Prostate gland (tissue), 2 donors: ENCODE measurements around the gene ZNF57.

Experiments
- CTCF ChIP-seq, 4 experiments: fragments of 200-600 bp in 2 of 4; fragments of 450-650 bp in 2 of 4; sonication (generic) in 2 of 4; IDR thresholded peaks; 1 replicate in 3 of 4; 2 replicates in 1 of 4; pipeline ENCODE4 v1.5.1; 2016 to 2019; ENCODE audit warnings: antibody characterized with exemption in 4 of 4, mild to moderate bottlenecking in 2 of 4, moderate library complexity in 2 of 4
- POLR2A ChIP-seq: fragments of 450-650 bp; IDR thresholded peaks from one replicate; pipeline ENCODE4 v1.6.1; 2016; ENCODE audit warnings: antibody characterized with exemption, mild to moderate bottlenecking
- POLR2AphosphoS5 ChIP-seq: sonication (generic); formaldehyde crosslinking; IDR thresholded peaks from one replicate; pipeline ENCODE4 v1.6.1; 2017; ENCODE audit warnings: antibody characterized with exemption

GRCh38 chr19:2906631-2907195 lies 6.0 kb downstream of the ZNF57 start:
- TF ChIP-seq POLR2AphosphoS5 (no peak), CTCF (IDR thresholded peaks at IDR 0.05) (no peak), POLR2A (no peak)
